HCT116 (cell line): ENCODE measurements around the gene KCNQ4. TPM values are rescaled to one million over a fixed set of nuclear protein-coding genes. Genes with fewer than 3 reads are reported as not detected.
A peak's percentile ranks its signal among the peaks of the same experiment; 100 is the strongest.

Source experiments
- ATAC-seq: fragments of 200-7000 bp; cut with Tn5 transposase; 2 replicates; pipeline ENCODE4 v1.9.1; 2020; ENCODE audit warnings: mild to moderate bottlenecking, moderate library complexity
- BruUV-seq: library from RNA; stranded (reverse); fragments of 400-500 nt; replicated peaks from 2 replicates; lab custom pipeline; 2021; lab: Mats Ljungman, UMichigan
- CTCF ChIA-PET: fragments of 300-600 bp; sonication (Branson Sonifier 250); formaldehyde crosslinking; loops from one replicate; lab custom pipeline; 2021; ENCODE audit warnings: antibody characterized with exemption; lab: Charles Lee
- POLR2A ChIA-PET: fragments of 300-600, 350-600 bp; sonication (Branson Sonifier 250); formaldehyde crosslinking; loops from one replicate; lab custom pipeline; 2021; ENCODE audit warnings: antibody characterized with exemption; lab: Charles Lee
- RAD21 ChIA-PET, 2 experiments: fragments of 300-600 bp; sonication (Branson Sonifier 250); formaldehyde crosslinking; loops; one replicate each; lab custom pipeline; 2023; ENCODE audit warnings: low total read pairs in 2 of 2; ENCODE audit not compliant: uncharacterized antibody in 2 of 2, unreplicated experiment in 2 of 2, low non-redundant PET in 1 of 2; lab: Charles Lee
- DNase-seq: peaks from one replicate; pipeline ENCODE4 v3.0.0-alpha.2; 2010; ENCODE audit warnings: low read depth, low spot score
- H2AFZ ChIP-seq: fragments of 200-600 bp; shearing (Covaris generic), sonication (generic); 2 replicates; pipeline ENCODE4 v1.6.1; 2017; ENCODE audit warnings: low read depth, mixed run types, mixed read lengths, antibody characterized with exemption, low read length; ENCODE audit not compliant: poor library complexity, severe bottlenecking
- H3K27ac ChIP-seq: 2 replicates; pipeline ENCODE4 v1.5.1; 2012; ENCODE audit warnings: low read depth, low read length
- H3K27me3 ChIP-seq: fragments of 200-600 bp; sonication (generic); 2 replicates; pipeline ENCODE4 v1.6.1; 2016; ENCODE audit warnings: mixed run types, low read length, mixed read lengths; ENCODE audit not compliant: insufficient read depth
- H3K36me3 ChIP-seq, 2 experiments: fragments of 200-500 bp in 1 of 2; fragments of 200-600 bp in 1 of 2; sonication (Bioruptor generic) in 1 of 2; sonication (generic) in 1 of 2; 2 replicates each; pipeline versions ENCODE4 v1.5.1 to v1.6.1; 2014 to 2016; ENCODE audit warnings: low read length in 2 of 2, inconsistent platforms in 1 of 2, mixed read lengths in 1 of 2, mixed run types in 1 of 2; ENCODE audit not compliant: insufficient read depth in 2 of 2, control insufficient read depth in 1 of 2
- H3K4me1 ChIP-seq, 2 experiments: fragments of 200-600 bp in 1 of 2; sonication (generic) in 1 of 2; 2 replicates each; pipeline versions ENCODE4 v1.5.1 to v1.6.1; 2012 to 2017; ENCODE audit warnings: low read length in 2 of 2, inconsistent platforms in 1 of 2, mild to moderate bottlenecking in 1 of 2, mixed read lengths in 1 of 2, mixed run types in 1 of 2, moderate library complexity in 1 of 2; ENCODE audit not compliant: insufficient read depth in 2 of 2, control insufficient read depth in 1 of 2
- H3K4me2 ChIP-seq: fragments of 200-600 bp; sonication (generic); 2 replicates; pipeline ENCODE4 v1.6.1; 2017; ENCODE audit warnings: mixed run types, low read length, mixed read lengths
- H3K4me3 ChIP-seq, 2 experiments: fragments of 200-600 bp in 1 of 2; sonication (generic) in 1 of 2; replicated peaks in 1 of 2; 2 replicates each; pipeline ENCODE4 v1.5.1; 2011 to 2016; ENCODE audit warnings: low read length in 2 of 2, control low read depth in 1 of 2, low read depth in 1 of 2, mild to moderate bottlenecking in 1 of 2, mixed read lengths in 1 of 2, mixed run types in 1 of 2
- H3K79me2 ChIP-seq: fragments of 200-600 bp; sonication (generic); 2 replicates; pipeline ENCODE4 v1.6.1; 2017; ENCODE audit warnings: mild to moderate bottlenecking, mixed run types, low read length, moderate library complexity, mixed read lengths; ENCODE audit not compliant: insufficient read depth
- H3K9ac ChIP-seq: fragments of 200-600 bp; sonication (generic); 2 replicates; pipeline ENCODE4 v1.6.1; 2016; ENCODE audit warnings: low read length, mixed read lengths
- H3K9me2 ChIP-seq: fragments of 200-600 bp; sonication (generic), shearing (Covaris generic); 2 replicates; pipeline ENCODE4 v1.6.1; 2017; ENCODE audit warnings: mixed run types, mild to moderate bottlenecking, moderate library complexity; ENCODE audit not compliant: insufficient read depth
- H3K9me3 ChIP-seq, 2 experiments: fragments of 200-500 bp in 1 of 2; fragments of 200-600 bp in 1 of 2; sonication (Bioruptor generic) in 1 of 2; sonication (generic) in 1 of 2; 2 replicates each; pipeline ENCODE4 v1.6.1; 2014 to 2017; ENCODE audit warnings: low read length in 2 of 2, mixed read lengths in 2 of 2, inconsistent platforms in 1 of 2, low read depth in 1 of 2, mild to moderate bottlenecking in 1 of 2, mixed run types in 1 of 2, moderate library complexity in 1 of 2; ENCODE audit not compliant: control insufficient read depth in 1 of 2, insufficient read depth in 1 of 2
- H4K20me1 ChIP-seq: fragments of 200-600 bp; sonication (generic), shearing (Covaris generic); 2 replicates; pipeline ENCODE4 v1.6.1; 2017; ENCODE audit warnings: mixed run types, mild to moderate bottlenecking, moderate library complexity; ENCODE audit not compliant: insufficient read depth
- ATF3 ChIP-seq: IDR thresholded peaks from 2 replicates; pipeline ENCODE4 v1.6.1; 2012
- CBX3 ChIP-seq: IDR thresholded peaks from 2 replicates; pipeline ENCODE4 v1.6.1; 2012; ENCODE audit warnings: low read depth
- CEBPB ChIP-seq: IDR thresholded peaks from 2 replicates; pipeline ENCODE4 v1.6.1; 2012; ENCODE audit warnings: low read depth
- ELF1 ChIP-seq: IDR thresholded peaks from 2 replicates; pipeline ENCODE4 v1.6.1; 2012; ENCODE audit warnings: low read depth, borderline replicate concordance
- EZH2 ChIP-seq: fragments of 200-600 bp; sonication (generic); IDR thresholded peaks from 2 replicates; pipeline ENCODE4 v1.6.1; 2017; ENCODE audit warnings: antibody characterized with exemption, mixed run types
- JUND ChIP-seq: IDR thresholded peaks from 2 replicates; pipeline ENCODE4 v1.6.1; 2012
- POLR2AphosphoS5 ChIP-seq: IDR thresholded peaks from 2 replicates; pipeline ENCODE4 v1.6.1; 2011; ENCODE audit warnings: mild to moderate bottlenecking, low read depth, low read length, moderate library complexity
- SRF ChIP-seq: IDR thresholded peaks from 2 replicates; pipeline ENCODE4 v1.6.1; 2012; ENCODE audit warnings: low read depth
- TCF7L2 ChIP-seq: IDR thresholded peaks from 2 replicates; pipeline ENCODE4 v1.7.0; 2011; ENCODE audit warnings: borderline replicate concordance, inconsistent platforms; ENCODE audit not compliant: insufficient read depth, insufficient read length; ENCODE audit errors: extremely low read depth
- YY1 ChIP-seq: IDR thresholded peaks from 2 replicates; pipeline ENCODE4 v1.6.1; 2011; ENCODE audit warnings: low read length, low read depth, moderate library complexity, mild to moderate bottlenecking; ENCODE audit not compliant: insufficient replicate concordance; ENCODE audit errors: extremely low read depth
- intact Hi-C: fragments of 100-400 bp; cut with micrococcal nuclease; formaldehyde crosslinking; loops from 2 replicates; pipeline ENCODE4 v1.10.0; 2022
- total RNA-seq: library from RNA; stranded (reverse); gene quantifications from one replicate; pipeline ENCODE4 v1.2.1, GENCODE V29; 2021; ENCODE audit not compliant: unreplicated experiment
- TF ChIP-seq, protein P1 (sequence below): IDR thresholded peaks from 2 replicates; pipeline ENCODE4 v1.6.1; 2012; ENCODE audit warnings: low read depth

Gene KCNQ4
- total RNA-seq, 1 experiment from 2014 or later, result 4.1 TPM

- TF ChIP-seq, protein P1, sequence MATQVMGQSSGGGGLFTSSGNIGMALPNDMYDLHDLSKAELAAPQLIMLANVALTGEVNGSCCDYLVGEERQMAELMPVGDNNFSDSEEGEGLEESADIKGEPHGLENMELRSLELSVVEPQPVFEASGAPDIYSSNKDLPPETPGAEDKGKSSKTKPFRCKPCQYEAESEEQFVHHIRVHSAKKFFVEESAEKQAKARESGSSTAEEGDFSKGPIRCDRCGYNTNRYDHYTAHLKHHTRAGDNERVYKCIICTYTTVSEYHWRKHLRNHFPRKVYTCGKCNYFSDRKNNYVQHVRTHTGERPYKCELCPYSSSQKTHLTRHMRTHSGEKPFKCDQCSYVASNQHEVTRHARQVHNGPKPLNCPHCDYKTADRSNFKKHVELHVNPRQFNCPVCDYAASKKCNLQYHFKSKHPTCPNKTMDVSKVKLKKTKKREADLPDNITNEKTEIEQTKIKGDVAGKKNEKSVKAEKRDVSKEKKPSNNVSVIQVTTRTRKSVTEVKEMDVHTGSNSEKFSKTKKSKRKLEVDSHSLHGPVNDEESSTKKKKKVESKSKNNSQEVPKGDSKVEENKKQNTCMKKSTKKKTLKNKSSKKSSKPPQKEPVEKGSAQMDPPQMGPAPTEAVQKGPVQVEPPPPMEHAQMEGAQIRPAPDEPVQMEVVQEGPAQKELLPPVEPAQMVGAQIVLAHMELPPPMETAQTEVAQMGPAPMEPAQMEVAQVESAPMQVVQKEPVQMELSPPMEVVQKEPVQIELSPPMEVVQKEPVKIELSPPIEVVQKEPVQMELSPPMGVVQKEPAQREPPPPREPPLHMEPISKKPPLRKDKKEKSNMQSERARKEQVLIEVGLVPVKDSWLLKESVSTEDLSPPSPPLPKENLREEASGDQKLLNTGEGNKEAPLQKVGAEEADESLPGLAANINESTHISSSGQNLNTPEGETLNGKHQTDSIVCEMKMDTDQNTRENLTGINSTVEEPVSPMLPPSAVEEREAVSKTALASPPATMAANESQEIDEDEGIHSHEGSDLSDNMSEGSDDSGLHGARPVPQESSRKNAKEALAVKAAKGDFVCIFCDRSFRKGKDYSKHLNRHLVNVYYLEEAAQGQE, result no peak
- no peak for TF ChIP-seq TCF7L2
- no peak for TF ChIP-seq JUND
- no peak for TF ChIP-seq CBX3
- no peak for TF ChIP-seq CEBPB
- TF ChIP-seq SRF, result no peak
Observed at GRCh38 chr1:40784771-40785151, 1.2 kb downstream of the KCNQ4 start (continued).

DNA sequence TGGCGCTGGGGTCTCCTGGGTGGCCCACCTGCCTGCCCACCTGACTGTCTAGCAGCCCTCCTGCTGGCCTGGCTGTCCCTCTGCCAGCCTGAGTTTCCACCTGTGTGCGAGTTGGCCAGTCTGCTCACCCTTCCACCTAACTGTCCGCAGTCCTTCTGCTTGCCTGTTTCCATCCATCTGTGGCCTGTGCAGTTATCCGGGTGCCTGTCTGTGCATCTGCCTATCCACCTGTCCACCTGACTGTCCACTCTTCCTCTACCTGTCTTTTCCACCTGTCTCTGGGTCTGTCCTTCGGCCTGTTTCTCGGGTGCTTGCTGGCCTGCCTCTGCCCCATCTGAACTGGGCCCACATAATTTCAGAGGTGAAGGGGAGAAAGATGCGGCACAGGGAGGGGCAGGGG, 1.9 kb downstream of the KCNQ4 start:
- H3K27ac ChIP-seq, result no peak overlapping the region
- no peak overlapping the region for H2AFZ ChIP-seq
- peaks cover 7% of the 10 kb centered on the region; the same call in 1 of the 2 replicates for H3K79me2 ChIP-seq
- CTCF ChIA-PET, result interaction anchor here (1.7 kb wide), 1 partner anchor 12 kb away, joined by 5 read pairs; no protein-coding TSS in a partner anchor
- no peak for ATAC-seq
- no peak overlapping the region for H3K9ac ChIP-seq
- no TSS peak for BruUV-seq
- no peak overlapping the region for H3K4me3 ChIP-seq
- H3K36me3 ChIP-seq, result no peaks in the 10 kb centered on the region
- H3K4me1 ChIP-seq, result peaks cover 11 to 39% of the 10 kb centered on the region in 2 experiments
- H3K9me3 ChIP-seq, result no peaks in the 10 kb centered on the region
- TF ChIP-seq CBX3, result no peak
- TF ChIP-seq CEBPB, result no peak
- no peak for TF ChIP-seq EZH2
- TF ChIP-seq ATF3, result no peak
- TF ChIP-seq JUND, result no peak
- no peak for TF ChIP-seq YY1
- TF ChIP-seq, protein P1, result no peak
- no peak for TF ChIP-seq POLR2AphosphoS5
- no peak for TF ChIP-seq ELF1
- TF ChIP-seq, all 23 proteins: peak for 0
- POLR2A ChIA-PET, result no interaction called here
- RAD21 ChIA-PET, result no interaction called here
- peak overlapping the region; percentile 84; the same call in 1 of the 2 replicates for H3K4me2 ChIP-seq
- no peaks in the 10 kb centered on the region for H3K9me2 ChIP-seq
- H4K20me1 ChIP-seq, result no peaks in the 10 kb centered on the region
- no peak for DNase-seq
- intact Hi-C loops, result no loop called here
- H3K27me3 ChIP-seq, result no peaks in the 10 kb centered on the region
